HEK293 (cell line): ENCODE data around the gene BACH2.

ENCODE experiments used
- CTCF ChIA-PET: fragments of 350-600 bp; formaldehyde crosslinking; extraction: SDS; loops from one replicate; lab custom pipeline; 2021; ENCODE audit warnings: antibody characterized with exemption; lab: Yijun Ruan, JAX
- POLR2A ChIA-PET: fragments of 300-600 bp; formaldehyde crosslinking; extraction: SDS; loops from one replicate; lab custom pipeline; 2020; ENCODE audit warnings: antibody characterized with exemption, inconsistent platforms; lab: Yijun Ruan, JAX
- H3K27ac ChIP-seq: fragments of 200-500 bp; sonication (Bioruptor generic); 2 replicates; pipeline ENCODE4 v1.5.1; 2014; ENCODE audit warnings: low read depth, low read length, control low read depth, inconsistent platforms; ENCODE audit errors: extremely low read depth
- H3K36me3 ChIP-seq, 2 experiments: fragments of 200-500 bp in 1 of 2; sonication (Bioruptor generic) in 1 of 2; 1 replicate in 1 of 2; 2 replicates in 1 of 2; pipeline ENCODE4 v1.5.1; 2014 to 2017; ENCODE audit warnings: inconsistent platforms in 2 of 2, low read length in 2 of 2; ENCODE audit not compliant: control insufficient read depth in 2 of 2, insufficient read depth in 1 of 2
- H3K4me1 ChIP-seq: fragments of 200-500 bp; sonication (Bioruptor generic); 2 replicates; pipeline ENCODE4 v1.5.1; 2014; ENCODE audit warnings: mild to moderate bottlenecking, low read length, inconsistent platforms; ENCODE audit not compliant: control insufficient read depth, insufficient read depth
- H3K4me3 ChIP-seq: 2 replicates; pipeline ENCODE4 v1.5.1; 2011; ENCODE audit warnings: low read depth, mild to moderate bottlenecking, control low read depth, low read length, moderate library complexity
- H3K9me3 ChIP-seq: fragments of 200-500 bp; sonication (Bioruptor generic); 2 replicates; pipeline ENCODE4 v1.5.1; 2014; ENCODE audit warnings: low read depth, low read length, inconsistent platforms; ENCODE audit not compliant: control insufficient read depth, insufficient read depth
- GLI2 ChIP-seq: fragments of 450-650 bp; formaldehyde crosslinking; IDR thresholded peaks from 2 replicates; pipeline ENCODE4; 2017; ENCODE audit warnings: missing biosample characterization, missing genetic modification characterization, low read depth, borderline replicate concordance
- GLI4 ChIP-seq: fragments of 450-650 bp; formaldehyde crosslinking; IDR thresholded peaks from 2 replicates; pipeline ENCODE4 v1.5.1; 2016; ENCODE audit warnings: missing biosample characterization, missing genetic modification characterization
- GLIS1 ChIP-seq: fragments of 450-650 bp; formaldehyde crosslinking; IDR thresholded peaks from 2 replicates; pipeline ENCODE4 v1.5.1; 2016; ENCODE audit warnings: missing biosample characterization, missing genetic modification characterization
- KLF1 ChIP-seq: fragments of 450-650 bp; formaldehyde crosslinking; IDR thresholded peaks from 2 replicates; pipeline ENCODE4 v1.5.1; 2016; ENCODE audit warnings: missing biosample characterization, missing genetic modification characterization
- KLF16 ChIP-seq: fragments of 450-650 bp; formaldehyde crosslinking; IDR thresholded peaks from 2 replicates; pipeline ENCODE4 v1.5.1; 2017; ENCODE audit warnings: missing biosample characterization, missing genetic modification characterization
- ZBTB1 ChIP-seq: fragments of 450-650 bp; formaldehyde crosslinking; IDR thresholded peaks from 2 replicates; pipeline ENCODE4 v1.5.1; 2016; ENCODE audit warnings: missing biosample characterization, missing genetic modification characterization
- ZBTB21 ChIP-seq: fragments of 450-650 bp; formaldehyde crosslinking; IDR thresholded peaks from 2 replicates; pipeline ENCODE4 v1.5.1; 2017; ENCODE audit warnings: missing biosample characterization, missing genetic modification characterization
- ZNF214 ChIP-seq: fragments of 450-650 bp; formaldehyde crosslinking; IDR thresholded peaks from 2 replicates; pipeline ENCODE4 v1.5.1; 2017; ENCODE audit warnings: missing biosample characterization, mild to moderate bottlenecking, missing genetic modification characterization, borderline replicate concordance
- ZNF221 ChIP-seq: fragments of 450-650 bp; formaldehyde crosslinking; IDR thresholded peaks from 2 replicates; pipeline ENCODE4 v1.5.1; 2017; ENCODE audit warnings: missing biosample characterization, missing genetic modification characterization, borderline replicate concordance
- ZNF473 ChIP-seq: fragments of 450-650 bp; formaldehyde crosslinking; IDR thresholded peaks from 2 replicates; pipeline ENCODE4 v1.5.1; 2017; ENCODE audit warnings: missing biosample characterization, missing genetic modification characterization
- ZNF629 ChIP-seq: fragments of 450-650 bp; formaldehyde crosslinking; IDR thresholded peaks from 2 replicates; pipeline ENCODE4 v1.5.1; 2017; ENCODE audit warnings: missing biosample characterization, missing genetic modification characterization
- ZNF785 ChIP-seq: fragments of 450-650 bp; formaldehyde crosslinking; IDR thresholded peaks from 2 replicates; pipeline ENCODE4 v1.5.1; 2016; ENCODE audit warnings: missing biosample characterization, missing genetic modification characterization
- ZNF843 ChIP-seq: fragments of 450-650 bp; formaldehyde crosslinking; IDR thresholded peaks from 2 replicates; pipeline ENCODE4 v1.5.1; 2016; ENCODE audit warnings: missing biosample characterization, missing genetic modification characterization
- TF ChIP-seq, protein P1 (sequence below): fragments of 450-650 bp; formaldehyde crosslinking; IDR thresholded peaks from 2 replicates; pipeline ENCODE4 v1.5.1; 2016; ENCODE audit warnings: missing biosample characterization, missing genetic modification characterization
- TF ChIP-seq, protein P2 (sequence below): fragments of 450-650 bp; formaldehyde crosslinking; IDR thresholded peaks from 2 replicates; pipeline ENCODE4 v1.5.1; 2016; ENCODE audit warnings: missing biosample characterization, missing genetic modification characterization, borderline replicate concordance
- TF ChIP-seq, protein P3 (sequence below): fragments of 450-650 bp; formaldehyde crosslinking; conservative IDR thresholded peaks from 2 replicates; pipeline ENCODE4 v1.5.1; 2016; ENCODE audit warnings: low read depth, missing biosample characterization, missing genetic modification characterization
- TF ChIP-seq, protein P4 (sequence below): fragments of 450-650 bp; formaldehyde crosslinking; IDR thresholded peaks from 2 replicates; pipeline ENCODE4 v1.5.1; 2016; ENCODE audit warnings: missing biosample characterization, missing genetic modification characterization
- TF ChIP-seq, protein P5 (sequence below): fragments of 450-650 bp; formaldehyde crosslinking; IDR thresholded peaks from 2 replicates; pipeline ENCODE4 v1.5.1; 2016; ENCODE audit warnings: missing biosample characterization, missing genetic modification characterization
- TF ChIP-seq, protein P6 (sequence below): fragments of 450-650 bp; formaldehyde crosslinking; IDR thresholded peaks from 2 replicates; pipeline ENCODE4 v1.5.1; 2016; ENCODE audit warnings: missing biosample characterization, missing genetic modification characterization
- TF ChIP-seq, protein P7 (sequence below): fragments of 450-650 bp; formaldehyde crosslinking; IDR thresholded peaks from 2 replicates; pipeline ENCODE4 v1.5.1; 2016; ENCODE audit warnings: missing biosample characterization, missing genetic modification characterization

The BACH2 gene

DNA sequence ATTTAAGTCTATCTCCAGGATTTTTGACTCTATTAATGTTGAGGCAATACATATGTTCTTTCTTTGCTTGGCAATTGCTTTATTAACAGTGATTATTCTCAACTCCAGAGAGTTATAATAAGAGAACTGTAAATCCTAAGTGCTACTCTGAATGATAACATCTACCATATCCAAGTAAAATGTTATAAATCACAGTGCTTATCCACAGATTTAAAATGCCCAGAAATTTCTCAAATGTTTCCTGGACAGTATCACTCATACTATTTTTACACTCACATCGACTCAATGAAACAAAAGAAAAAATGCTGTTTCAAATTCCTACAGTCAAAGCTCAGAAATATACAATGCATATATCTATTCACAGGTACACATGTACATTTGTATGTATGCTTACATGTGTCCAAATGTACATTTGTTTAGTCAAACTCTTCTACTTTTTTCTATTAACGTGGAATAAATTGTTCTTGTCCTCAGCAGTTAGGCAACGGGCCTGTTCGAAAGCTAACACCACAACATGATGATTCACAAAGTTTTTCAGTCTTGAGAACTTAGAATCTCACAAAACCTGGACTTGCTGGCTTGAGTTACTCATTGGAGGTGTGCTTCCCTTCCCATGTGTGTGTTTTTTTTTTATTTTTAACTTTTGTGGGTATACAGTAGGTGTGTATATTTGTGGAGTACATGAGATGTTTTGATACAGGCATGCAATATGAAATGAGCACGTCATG lies 209.4 kb downstream of the BACH2 start:
- no peak for TF ChIP-seq KLF16 (tag by site-specific recombination)
- no peak for TF ChIP-seq ZNF843
- TF ChIP-seq KLF1, result no peak
- TF ChIP-seq ZNF785, result no peak
- TF ChIP-seq ZNF629 (tag by site-specific recombination), result no peak
- TF ChIP-seq GLIS1 (tag by site-specific recombination), result no peak
- no peak for TF ChIP-seq ZNF214 (tag by site-specific recombination)
- TF ChIP-seq, protein P1, sequence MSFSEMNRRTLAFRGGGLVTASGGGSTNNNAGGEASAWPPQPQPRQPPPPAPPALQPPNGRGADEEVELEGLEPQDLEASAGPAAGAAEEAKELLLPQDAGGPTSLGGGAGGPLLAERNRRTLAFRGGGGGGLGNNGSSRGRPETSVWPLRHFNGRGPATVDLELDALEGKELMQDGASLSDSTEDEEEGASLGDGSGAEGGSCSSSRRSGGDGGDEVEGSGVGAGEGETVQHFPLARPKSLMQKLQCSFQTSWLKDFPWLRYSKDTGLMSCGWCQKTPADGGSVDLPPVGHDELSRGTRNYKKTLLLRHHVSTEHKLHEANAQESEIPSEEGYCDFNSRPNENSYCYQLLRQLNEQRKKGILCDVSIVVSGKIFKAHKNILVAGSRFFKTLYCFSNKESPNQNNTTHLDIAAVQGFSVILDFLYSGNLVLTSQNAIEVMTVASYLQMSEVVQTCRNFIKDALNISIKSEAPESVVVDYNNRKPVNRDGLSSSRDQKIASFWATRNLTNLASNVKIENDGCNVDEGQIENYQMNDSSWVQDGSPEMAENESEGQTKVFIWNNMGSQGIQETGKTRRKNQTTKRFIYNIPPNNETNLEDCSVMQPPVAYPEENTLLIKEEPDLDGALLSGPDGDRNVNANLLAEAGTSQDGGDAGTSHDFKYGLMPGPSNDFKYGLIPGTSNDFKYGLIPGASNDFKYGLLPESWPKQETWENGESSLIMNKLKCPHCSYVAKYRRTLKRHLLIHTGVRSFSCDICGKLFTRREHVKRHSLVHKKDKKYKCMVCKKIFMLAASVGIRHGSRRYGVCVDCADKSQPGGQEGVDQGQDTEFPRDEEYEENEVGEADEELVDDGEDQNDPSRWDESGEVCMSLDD (tag by site-specific recombination), result no peak
- TF ChIP-seq ZBTB1 (tag by site-specific recombination), result no peak
- TF ChIP-seq, protein P2, sequence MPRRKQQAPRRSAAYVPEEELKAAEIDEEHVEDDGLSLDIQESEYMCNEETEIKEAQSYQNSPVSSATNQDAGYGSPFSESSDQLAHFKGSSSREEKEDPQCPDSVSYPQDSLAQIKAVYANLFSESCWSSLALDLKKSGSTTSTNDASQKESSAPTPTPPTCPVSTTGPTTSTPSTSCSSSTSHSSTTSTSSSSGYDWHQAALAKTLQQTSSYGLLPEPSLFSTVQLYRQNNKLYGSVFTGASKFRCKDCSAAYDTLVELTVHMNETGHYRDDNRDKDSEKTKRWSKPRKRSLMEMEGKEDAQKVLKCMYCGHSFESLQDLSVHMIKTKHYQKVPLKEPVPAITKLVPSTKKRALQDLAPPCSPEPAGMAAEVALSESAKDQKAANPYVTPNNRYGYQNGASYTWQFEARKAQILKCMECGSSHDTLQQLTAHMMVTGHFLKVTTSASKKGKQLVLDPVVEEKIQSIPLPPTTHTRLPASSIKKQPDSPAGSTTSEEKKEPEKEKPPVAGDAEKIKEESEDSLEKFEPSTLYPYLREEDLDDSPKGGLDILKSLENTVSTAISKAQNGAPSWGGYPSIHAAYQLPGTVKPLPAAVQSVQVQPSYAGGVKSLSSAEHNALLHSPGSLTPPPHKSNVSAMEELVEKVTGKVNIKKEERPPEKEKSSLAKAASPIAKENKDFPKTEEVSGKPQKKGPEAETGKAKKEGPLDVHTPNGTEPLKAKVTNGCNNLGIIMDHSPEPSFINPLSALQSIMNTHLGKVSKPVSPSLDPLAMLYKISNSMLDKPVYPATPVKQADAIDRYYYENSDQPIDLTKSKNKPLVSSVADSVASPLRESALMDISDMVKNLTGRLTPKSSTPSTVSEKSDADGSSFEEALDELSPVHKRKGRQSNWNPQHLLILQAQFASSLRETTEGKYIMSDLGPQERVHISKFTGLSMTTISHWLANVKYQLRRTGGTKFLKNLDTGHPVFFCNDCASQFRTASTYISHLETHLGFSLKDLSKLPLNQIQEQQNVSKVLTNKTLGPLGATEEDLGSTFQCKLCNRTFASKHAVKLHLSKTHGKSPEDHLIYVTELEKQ, result no peak
- TF ChIP-seq ZNF473 (tag by site-specific recombination), result no peak
- TF ChIP-seq, protein P3, sequence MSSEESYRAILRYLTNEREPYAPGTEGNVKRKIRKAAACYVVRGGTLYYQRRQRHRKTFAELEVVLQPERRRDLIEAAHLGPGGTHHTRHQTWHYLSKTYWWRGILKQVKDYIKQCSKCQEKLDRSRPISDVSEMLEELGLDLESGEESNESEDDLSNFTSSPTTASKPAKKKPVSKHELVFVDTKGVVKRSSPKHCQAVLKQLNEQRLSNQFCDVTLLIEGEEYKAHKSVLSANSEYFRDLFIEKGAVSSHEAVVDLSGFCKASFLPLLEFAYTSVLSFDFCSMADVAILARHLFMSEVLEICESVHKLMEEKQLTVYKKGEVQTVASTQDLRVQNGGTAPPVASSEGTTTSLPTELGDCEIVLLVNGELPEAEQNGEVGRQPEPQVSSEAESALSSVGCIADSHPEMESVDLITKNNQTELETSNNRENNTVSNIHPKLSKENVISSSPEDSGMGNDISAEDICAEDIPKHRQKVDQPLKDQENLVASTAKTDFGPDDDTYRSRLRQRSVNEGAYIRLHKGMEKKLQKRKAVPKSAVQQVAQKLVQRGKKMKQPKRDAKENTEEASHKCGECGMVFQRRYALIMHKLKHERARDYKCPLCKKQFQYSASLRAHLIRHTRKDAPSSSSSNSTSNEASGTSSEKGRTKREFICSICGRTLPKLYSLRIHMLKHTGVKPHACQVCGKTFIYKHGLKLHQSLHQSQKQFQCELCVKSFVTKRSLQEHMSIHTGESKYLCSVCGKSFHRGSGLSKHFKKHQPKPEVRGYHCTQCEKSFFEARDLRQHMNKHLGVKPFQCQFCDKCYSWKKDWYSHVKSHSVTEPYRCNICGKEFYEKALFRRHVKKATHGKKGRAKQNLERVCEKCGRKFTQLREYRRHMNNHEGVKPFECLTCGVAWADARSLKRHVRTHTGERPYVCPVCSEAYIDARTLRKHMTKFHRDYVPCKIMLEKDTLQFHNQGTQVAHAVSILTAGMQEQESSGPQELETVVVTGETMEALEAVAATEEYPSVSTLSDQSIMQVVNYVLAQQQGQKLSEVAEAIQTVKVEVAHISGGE, result no peak
- TF ChIP-seq, protein P4, sequence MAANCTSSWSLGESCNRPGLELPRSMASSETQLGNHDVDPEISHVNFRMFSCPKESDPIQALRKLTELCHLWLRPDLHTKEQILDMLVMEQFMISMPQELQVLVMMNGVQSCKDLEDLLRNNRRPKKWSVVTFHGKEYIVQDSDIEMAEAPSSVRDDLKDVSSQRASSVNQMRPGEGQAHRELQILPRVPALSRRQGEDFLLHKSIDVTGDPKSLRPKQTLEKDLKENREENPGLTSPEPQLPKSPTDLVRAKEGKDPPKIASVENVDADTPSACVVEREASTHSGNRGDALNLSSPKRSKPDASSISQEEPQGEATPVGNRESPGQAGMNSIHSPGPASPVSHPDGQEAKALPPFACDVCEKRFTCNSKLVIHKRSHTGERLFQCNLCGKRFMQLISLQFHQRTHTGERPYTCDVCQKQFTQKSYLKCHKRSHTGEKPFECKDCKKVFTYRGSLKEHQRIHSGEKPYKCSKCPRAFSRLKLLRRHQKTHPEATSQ, result no peak
- no peak for TF ChIP-seq GLI4
- Histone ChIP-seq H3K4me3 (no peak overlapping the region), H3K36me3 (no peaks in the 10 kb centered on the region), H3K4me1 (no peaks in the 10 kb centered on the region), H3K9me3 (no peaks in the 10 kb centered on the region), H3K27ac (no peak overlapping the region)
- POLR2A ChIA-PET, result no interaction called here
- CTCF ChIA-PET, result interaction anchor here (0.6 to 1.4 kb wide), 2 partner anchors 11 to 37 kb away, joined by 3 to 5 read pairs; no protein-coding TSS in a partner anchor

DNA sequence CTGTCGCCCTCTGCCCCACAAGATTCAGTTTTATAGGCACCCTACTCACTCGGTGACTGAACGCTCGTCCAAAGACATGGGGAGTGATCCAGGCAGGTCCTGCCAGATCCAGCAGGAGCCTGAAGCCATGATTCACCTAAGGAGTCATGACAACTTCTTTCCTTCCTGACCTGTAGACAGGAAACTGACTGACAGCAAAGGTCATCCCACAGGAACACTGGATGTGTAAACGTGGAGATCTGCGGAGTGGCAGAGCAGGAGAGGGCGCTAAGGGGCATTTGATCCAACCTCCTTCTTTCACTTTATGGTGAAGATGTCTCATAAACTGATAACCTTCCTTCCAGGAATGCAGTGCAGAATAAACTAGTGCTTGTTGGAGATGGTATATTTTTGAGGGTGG lies 210.1 kb downstream of the BACH2 start:
- H3K9me3 ChIP-seq, result no peaks in the 10 kb centered on the region
- no peak overlapping the region for H3K4me3 ChIP-seq
- H3K36me3 ChIP-seq, result no peaks in the 10 kb centered on the region
- ChIA-PET POLR2A (no interaction called here), CTCF (no interaction called here)
- H3K27ac ChIP-seq, result no peak overlapping the region
- H3K4me1 ChIP-seq, result no peaks in the 10 kb centered on the region
- TF ChIP-seq GLI2, result no peak
- no peak for TF ChIP-seq ZBTB21 (tag by site-specific recombination)
- TF ChIP-seq, protein P5, sequence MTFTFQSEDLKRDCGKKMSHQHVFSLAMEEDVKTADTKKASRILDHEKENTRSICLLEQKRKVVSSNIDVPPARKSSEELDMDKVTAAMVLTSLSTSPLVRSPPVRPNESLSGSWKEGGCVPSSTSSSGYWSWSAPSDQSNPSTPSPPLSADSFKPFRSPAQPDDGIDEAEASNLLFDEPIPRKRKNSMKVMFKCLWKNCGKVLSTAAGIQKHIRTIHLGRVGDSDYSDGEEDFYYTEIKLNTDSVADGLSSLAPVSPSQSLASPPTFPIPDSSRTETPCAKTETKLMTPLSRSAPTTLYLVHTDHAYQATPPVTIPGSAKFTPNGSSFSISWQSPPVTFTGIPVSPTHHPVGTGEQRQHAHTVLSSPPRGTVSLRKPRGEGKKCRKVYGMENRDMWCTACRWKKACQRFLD (tag by site-specific recombination), result no peak
- TF ChIP-seq, protein P6, sequence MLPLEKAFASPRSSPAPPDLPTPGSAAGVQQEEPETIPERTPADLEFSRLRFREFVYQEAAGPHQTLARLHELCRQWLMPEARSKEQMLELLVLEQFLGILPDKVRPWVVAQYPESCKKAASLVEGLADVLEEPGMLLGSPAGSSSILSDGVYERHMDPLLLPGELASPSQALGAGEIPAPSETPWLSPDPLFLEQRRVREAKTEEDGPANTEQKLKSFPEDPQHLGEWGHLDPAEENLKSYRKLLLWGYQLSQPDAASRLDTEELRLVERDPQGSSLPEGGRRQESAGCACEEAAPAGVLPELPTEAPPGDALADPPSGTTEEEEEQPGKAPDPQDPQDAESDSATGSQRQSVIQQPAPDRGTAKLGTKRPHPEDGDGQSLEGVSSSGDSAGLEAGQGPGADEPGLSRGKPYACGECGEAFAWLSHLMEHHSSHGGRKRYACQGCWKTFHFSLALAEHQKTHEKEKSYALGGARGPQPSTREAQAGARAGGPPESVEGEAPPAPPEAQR (tag by site-specific recombination), result no peak
- TF ChIP-seq, protein P7, sequence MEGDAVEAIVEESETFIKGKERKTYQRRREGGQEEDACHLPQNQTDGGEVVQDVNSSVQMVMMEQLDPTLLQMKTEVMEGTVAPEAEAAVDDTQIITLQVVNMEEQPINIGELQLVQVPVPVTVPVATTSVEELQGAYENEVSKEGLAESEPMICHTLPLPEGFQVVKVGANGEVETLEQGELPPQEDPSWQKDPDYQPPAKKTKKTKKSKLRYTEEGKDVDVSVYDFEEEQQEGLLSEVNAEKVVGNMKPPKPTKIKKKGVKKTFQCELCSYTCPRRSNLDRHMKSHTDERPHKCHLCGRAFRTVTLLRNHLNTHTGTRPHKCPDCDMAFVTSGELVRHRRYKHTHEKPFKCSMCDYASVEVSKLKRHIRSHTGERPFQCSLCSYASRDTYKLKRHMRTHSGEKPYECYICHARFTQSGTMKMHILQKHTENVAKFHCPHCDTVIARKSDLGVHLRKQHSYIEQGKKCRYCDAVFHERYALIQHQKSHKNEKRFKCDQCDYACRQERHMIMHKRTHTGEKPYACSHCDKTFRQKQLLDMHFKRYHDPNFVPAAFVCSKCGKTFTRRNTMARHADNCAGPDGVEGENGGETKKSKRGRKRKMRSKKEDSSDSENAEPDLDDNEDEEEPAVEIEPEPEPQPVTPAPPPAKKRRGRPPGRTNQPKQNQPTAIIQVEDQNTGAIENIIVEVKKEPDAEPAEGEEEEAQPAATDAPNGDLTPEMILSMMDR, result no peak
- no peak for TF ChIP-seq ZNF221 (tag by site-specific recombination)
